NCI-H524 (cell line): ENCODE data around the gene SLC2A4RG.

Source experiments
- DNase-seq, 2 experiments: peaks; one replicate each; lab custom pipeline; 2025; lab: John Stamatoyannopoulos, UW

The SLC2A4RG gene

DNA sequence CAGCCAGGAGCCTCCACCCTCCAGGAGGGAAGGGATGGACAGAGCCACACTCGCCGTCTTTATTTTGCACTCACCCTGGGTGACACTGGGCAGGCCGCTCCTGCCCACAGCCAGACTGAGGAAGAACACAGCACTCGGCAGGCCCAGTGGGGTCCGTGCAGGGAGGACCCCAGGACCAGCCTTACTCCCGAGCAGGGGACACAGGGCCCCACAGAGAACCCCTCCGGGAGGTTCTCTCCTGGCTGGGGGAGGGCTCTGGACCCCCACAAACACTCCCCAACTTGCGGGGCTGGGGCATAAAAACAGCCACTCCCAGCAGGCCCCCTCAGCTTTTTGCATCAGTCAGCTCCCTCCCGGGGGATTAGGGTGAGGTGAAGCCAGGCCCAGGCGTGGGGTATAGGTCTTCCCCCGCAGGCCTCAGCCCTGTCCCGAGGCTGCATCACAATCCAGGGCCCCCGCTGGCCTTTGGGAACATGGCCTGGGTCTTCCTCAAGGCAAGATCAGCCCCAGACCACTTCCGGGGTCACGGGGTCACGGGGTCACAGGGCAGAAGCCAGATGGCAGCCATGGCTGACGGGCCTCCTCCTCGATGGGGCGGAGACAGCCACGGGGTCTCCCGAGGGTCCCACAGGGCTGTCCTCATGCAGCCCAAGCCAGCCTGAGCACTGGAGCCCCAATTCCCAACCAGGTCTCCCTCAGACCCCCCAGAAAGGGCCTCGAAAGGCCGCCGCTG, 39.9 kb upstream of the SLC2A4RG start:
- DNase-seq = no peak

DNA sequence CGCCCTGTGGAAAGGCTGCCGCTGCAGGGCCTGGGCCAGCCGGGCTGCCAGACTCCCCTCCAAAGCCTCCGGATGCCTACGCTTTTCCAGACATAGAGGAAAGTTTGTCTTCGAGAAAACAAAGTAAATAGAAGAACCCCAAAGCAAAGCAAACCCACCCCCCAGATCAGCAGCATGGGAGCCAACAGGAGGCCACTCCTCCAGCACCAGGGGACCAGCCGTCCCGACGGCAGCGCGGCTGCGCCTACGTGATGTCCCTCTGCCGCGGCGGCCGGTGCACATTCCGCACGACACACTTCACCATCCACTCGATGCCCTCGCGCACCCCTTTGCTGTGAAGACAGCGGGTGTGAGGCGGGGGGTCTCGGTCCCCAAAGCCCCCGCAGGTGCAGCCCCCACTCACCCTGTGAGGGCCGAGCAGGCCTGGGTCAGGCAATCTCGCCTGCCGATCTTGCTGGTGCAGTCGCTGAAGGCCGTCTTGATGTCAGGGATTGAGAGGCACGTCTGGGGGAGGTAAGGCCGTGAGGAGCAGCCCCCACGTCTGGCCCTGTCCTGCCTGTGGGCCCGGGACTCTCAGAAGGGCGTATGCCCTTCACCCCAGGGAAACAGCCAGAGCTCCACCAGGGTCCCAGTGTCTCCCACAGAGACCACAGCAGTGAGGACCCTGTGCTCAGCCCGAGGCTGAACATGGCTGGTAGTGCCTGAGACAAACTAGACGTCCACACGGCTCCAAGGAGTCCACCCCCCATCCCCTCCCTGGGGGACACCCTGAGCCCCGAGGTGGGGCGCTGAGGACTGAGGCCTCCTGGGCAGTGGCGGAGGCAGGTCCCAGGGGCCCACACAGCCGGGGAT, 39.2 kb upstream of the SLC2A4RG start:
- no peak for DNase-seq

DNA sequence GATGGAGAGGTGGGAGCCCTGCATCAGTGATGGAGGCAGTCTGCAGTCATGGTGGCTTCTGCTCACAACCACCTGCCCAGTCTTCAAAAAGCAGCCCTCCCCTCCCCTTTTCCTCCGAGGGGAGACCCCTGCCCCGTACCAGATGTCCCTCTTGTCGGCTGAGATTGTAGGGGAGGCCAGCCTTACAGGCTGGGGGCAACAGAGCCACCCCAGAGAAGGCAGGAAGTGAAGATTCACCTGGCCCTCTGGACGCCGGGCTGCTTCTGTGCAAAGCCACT, 38.6 kb upstream of the SLC2A4RG start:
- no peak for DNase-seq

DNA sequence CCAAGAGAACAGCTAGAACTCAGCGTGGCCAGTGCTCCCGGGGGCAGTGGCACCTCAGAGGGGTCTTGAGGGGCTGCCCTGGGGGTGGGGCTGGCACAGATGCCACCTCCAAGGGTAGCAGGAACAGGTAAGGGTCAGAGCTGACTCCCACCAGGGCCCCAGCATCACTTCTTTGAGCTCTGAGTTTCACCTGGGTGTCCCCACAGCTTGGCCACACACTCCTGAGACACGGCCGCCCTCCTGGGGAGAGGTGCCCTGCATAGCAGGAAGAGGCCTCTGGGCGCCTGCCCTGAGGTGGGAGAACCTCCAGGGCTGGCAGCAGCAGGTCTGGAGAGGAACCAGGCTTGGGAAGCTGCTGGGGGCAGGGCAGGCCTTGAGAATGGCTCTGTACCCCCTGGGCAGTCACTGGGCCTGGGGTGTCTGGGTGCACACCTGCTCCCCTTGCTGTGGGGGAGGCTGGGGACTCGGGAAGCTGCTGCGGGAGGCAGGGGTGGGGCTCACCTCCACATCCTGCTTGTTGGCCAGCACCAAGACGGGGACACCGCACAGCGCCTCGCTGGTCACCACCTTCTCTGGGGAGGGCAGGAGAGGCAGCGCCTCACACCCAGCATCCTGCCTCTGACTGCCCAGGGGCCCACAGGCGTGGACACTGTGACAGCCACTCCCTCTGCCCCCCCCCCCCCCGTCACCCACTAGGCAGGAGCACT, 38.1 kb upstream of the SLC2A4RG start:
- DNase-seq = no peak

DNA sequence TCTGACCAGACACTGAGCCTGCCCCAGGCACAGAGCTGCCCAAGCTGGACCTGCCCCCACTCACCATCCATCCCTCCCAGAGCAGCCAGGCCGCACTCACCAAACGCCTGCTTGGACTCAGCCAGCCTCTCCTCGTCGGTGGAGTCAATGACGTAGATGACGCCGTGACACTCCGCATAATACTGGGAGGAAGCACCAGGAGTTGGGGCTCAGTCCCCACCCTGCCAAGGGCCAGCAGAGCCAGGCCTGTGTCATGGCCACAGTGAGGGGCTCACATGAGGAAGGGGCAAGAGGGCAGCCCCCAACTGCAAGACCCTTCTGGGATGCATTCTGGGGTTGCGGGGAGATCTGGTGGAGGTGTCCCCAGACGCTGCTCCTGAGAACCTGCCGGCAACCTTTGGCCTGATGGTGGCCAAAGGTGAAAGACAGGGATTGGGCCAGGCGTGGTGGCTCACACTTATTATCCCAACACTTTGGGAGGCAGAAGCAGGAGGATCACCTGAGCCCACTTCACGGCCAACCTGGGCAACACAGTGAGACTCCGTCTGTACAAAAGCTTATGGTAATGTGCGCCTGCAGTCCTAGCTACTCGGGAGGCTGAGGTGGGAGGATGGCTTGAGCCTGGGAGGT, 37.4 kb upstream of the SLC2A4RG start:
- DNase-seq = no peak

DNA sequence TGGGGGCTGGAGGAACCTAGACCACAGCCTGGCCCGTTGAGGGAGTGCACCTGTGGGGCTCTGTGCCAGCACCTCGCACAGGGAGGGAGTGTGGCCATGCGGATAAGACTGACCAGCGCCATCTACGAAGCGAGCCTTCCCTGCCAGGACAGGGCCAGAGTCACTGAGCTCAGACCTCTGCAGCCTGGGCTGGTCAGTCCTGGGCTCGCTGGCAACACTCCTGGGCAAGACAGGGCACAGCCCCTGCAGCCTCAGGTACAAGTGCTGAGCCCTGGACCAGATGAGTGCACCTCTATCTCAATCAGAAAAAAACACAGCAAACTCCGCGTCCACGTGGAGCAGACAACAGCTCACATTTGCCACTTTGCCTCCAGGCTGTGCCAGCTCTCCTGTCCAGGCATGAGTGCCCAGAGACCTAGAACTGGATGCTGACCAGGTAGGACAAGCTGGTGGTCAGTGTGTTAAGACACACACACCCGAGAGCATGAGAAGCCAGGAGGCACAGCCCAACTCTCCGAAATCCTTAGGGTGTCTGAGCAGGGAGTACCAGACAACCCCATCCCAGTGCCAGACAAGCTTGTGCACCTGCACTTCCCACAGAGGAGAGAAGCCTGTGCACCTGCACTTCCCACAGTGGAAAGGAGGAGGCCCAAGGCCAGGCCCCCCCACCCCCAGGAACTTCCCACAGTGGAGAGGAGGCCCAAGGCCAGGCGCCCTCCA, 36.7 kb upstream of the SLC2A4RG start:
- no peak for DNase-seq

DNA sequence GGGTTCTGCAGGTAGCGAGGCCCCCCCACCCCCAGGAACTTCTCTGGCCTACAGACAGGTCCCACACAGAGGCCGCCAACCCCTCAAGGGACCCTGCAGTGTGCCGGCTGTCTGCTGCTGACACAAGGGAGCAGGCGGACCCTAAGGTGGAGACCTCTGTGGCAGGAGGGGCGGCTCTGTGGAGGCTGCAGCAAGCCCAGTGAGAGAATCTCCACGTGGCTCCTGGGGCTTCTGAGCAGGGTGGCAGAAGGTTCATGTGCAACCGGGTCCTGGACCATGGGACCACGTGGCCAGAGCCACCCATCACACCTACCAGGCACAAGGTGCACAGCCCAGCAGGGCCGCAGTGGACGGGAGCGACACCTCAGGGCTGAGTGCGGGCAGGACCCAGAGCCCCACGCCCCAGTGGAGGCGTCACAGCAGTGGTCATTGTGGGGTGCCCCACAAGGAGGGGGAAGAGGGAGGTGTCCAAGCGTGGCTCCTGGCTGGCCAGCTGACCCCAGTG, 36.1 kb upstream of the SLC2A4RG start:
- DNase-seq = no peak

DNA sequence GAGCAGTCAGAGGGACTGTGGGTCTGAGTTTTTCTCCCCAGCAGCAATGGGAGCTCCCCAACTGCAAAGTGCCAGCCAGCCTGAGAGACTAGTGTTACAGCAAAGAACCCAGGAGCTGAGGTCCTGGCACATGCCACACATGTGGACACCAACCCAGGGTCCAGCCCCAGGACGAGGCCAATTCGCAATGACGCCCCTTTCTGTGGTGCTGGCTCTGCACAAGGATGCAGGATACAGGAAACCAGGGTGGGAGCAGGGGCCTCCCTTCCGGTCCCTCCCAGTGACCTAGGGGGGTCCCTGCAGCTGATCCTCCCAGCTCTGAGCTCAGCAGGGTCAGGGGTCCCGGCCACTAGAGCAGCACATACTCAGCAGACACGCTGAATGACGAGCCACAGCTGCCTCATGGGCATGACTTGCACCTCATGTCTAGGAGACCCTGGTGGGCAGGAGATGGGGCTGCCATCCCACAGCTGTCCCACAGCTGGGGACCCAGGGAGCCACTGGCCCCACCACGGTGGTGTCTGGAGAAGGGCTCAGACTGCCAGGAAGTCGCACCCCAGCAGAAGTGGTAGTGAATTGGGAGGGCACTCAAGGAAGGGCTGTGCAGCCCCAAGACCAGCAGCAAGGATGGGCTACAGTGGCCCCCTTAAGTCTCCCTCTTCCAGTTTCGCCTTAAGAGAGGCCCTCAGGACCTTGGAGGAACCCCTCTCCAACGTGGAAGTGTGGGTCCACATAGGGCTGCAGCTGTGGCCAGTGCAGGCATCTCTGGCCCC, 35.4 kb upstream of the SLC2A4RG start:
- no peak for DNase-seq

DNA sequence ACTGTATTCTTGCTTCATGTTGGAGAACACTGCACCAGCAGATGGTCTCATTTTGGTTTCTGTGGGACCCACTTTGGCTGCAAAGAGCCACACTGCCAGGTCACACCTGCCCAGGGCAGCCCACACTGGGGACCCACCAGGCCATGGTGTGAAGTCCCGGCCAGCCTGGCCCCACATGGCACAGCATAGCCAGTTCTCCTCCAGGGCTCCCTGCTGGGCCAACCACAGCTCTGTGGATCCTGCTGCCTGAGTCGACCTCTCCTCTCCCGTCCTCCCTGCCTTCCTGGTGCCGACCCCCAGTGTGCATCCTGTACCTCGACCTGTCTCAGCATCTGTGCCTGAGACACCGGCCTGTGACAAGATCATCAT, 34.8 kb upstream of the SLC2A4RG start:
- DNase-seq = no peak

DNA sequence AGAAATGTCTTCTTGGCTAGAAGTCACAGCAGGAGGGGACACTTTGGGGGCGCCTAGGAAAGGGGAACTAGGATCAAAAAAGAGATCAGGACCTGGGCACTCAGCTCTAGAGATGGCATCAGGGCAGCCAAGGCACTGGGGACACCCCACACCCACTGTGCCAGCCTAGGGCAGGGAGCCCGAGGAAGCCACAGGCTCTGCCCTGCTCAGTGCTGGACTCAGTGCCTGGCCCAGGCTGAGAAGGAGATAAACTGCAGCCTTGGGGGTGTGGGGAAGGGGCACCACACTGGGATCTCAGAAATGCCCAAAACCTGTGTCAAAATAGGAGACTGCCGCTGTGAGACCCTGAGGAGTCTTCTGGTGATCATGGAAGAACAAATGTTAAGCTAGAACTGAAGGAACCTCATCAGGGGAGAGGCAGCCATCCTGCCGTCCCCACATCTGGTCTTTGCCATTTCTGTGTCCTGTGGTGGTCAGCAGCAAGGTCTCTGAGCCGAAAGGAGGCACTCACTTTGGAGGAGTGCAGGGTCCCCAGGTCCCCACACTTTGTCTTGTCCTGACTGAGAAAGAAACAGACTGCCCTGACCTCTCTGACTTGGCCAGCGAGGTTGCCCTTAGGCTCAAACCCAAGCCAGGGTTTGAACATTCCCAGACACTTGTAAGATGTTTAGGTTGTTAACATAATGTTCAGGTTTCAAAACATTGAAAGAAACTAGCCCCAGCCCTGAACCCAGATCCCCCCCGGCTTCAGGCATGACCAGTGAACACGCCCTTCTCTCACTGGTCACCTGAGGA, 34.1 kb upstream of the SLC2A4RG start:
- DNase-seq = no peak

DNA sequence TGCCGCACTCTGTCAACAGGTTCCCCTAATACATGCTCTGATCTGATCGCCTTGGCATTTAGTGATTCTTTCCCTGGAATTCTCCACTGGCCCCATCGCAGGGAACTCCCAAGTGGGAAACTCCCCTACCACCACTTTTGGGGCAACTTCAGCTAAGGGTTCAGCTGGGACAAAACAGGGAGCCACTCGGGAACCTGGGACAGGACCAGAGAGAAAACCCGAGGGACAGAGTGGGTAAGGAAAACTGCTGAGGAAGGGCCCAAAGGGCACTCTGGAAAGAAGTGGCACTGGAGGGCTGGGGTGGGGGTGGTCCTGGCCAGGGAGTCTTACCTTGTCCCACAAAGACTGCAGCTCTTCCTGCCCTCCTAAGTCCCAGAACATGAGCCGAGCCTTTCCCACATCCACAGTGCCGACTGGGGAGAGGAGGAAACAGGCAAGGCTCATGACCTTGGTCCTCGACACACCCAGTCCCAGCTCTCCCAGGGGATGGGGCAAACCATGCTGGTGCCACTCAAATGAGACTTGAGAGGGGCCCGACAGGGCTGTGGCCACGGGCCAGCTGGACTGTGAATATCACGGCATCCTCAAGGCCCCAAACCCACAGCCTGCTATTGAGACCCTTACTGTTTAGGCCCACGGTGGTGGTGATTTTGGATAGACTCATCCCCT, 33.4 kb upstream of the SLC2A4RG start:
- DNase-seq = no peak

DNA sequence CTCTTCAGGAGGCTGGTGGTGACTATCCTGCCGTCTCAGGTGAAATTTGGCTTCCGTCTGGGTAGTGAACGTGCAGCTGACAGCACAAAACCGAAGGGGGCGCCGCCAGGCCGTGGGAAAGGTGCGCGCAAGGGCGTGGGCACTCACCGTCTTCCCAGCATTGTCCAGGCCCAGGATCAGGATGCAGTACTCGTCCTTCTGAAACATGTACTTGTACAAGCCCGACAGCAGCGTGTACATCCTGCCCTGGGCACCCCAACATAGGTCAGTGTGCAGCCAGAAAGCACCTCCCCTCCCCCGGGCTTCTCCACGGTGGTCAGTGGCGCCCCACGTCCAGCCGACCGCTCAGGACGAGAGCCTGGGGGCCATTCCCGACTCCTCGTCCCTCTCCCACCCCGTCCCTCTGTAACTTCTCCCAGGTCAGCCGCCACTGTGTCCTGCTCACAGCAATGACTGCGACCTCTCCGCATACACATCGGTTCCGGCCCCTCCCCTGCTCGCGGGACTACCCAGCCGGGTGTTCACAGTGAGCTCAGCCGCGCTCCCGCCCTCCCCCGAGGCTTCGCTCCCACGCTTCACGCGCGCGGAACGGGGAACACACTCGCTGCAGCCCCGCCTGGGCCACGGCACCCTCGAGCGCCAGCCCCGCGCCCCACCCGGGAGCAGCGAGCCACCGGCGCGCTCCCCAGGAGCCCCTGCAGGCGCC, 32.6 kb upstream of the SLC2A4RG start:
- DNase-seq = peak; percentile 11 to 55

DNA sequence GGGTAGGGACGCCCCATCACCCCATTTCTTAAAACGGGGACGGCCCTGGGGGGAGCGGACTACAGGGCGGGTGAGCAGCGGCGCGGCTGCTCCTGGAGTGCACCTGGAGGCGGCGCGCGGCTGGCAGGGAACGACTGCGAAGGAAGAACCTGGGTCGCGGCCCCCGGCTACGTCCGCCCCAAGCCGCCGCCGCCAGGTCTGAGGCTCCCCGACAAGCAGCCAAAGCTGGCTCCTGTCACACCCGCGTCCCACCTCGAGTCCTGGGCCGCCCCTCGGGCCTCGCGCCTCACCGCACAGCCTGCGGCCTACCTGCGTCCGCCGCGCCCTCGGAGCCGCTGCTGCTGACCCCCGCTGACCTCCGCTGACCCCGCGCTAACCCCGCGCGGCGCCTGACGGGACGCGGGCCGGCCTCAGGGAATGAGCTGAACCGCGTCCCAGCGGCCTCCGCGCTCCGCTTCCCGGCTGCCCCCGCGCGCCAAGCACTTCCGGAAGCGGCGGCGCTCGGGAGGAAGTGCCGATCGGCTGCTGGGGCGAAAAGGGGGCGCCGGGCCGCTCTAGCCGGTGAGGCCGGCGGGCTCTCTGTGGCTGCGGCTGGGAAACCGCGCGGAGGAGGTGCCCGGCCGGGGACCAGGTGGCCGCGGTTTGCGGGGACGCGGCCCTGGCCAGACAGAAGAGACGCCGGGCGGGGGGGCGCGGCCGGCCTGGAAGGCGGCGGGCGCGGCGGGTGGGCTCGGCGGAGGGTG, 31.8 kb upstream of the SLC2A4RG start, which contains the start of the genes ARFRP1 and ZGPAT:
Gene ARFRP1, minus strand, starts transcription at position 419 of the 743 bp plus-strand sequence. CDS start 885 bp downstream, outside the sequence.
Gene ZGPAT, plus strand, starts transcription at position 482 of the 743 bp plus-strand sequence. CDS start 542 bp downstream, outside the sequence.
- peak; percentile 63 to 72 for DNase-seq

DNA sequence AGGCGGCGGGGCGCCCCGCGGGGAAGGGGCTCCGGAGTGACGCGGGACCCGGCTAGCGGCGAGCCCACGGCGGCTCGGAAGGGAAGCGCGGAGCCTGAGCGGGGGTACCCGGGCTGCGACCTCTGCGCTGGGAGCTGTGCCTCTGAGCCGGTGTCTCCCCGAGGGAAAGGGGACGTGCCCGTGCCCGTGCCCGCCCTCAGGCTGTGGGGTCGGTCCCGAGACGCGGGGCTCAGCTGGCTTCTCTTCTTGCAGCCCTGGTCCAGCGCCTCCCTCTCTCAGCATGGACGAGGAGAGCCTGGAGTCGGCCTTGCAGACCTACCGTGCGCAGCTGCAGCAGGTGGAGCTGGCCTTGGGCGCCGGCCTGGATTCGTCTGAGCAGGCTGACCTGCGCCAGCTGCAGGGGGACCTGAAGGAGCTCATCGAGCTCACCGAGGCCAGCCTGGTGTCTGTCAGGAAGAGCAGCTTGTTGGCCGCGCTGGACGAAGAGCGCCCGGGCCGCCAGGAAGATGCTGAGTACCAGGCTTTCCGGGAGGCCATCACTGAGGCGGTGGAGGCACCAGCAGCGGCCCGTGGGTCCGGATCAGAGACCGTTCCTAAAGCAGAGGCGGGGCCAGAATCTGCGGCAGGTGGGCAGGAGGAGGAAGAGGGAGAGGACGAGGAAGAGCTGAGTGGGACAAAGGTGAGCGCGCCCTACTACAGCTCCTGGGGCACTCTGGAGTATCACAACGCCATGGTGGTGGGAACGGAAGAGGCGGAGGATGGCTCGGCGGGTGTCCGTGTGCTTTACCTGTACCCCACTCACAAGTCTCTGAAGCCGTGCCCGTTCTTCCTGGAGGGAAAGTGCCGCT, 31.1 kb upstream of the SLC2A4RG start:
- DNase-seq = no peak

DNA sequence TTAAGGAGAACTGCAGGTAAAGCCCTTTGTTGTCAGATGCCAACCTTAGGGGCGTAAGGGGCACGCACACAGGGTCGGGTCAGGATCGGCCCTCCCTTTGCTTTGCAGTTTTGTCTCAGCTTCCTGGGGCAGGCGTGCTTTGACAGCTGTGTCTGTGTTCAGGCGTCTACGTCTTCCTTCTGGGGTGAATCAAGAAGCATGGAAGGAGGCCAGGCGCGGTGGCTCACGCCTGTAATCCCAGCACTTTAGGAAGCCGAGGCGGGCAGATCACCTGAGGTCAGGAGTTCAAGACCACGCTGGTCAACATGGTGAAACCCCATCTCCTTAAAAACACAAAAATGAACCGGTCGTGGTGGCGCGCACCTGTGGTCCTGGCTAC, 30.4 kb upstream of the SLC2A4RG start:
- DNase-seq = no peak

DNA sequence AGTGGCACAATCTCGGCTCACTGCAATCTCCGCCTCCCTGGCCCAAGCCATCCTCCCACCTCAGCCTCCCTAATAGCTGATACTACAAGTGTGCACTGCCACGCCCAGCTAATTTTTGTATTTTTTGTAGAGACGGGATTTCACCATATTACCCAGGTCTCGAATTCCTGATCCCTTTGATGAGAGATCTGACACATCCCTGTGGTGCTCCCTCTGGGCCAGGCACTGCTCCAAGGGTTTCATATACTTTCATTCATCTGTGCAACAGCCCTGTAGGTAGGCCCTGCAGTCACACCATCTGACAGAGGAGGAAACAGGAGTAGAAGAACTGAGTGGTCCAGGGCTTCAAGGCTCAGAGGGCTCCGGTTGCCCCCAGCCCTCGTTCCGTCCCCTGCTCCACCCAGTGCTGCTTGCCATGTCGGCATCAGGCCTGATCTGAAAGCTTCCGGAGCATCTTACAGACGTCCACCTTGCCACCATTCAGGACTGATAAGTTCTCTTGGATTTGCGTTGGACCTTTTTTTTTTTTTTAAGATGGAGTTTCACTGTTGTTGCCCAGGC, 28.4 kb upstream of the SLC2A4RG start:
- DNase-seq = no peak

DNA sequence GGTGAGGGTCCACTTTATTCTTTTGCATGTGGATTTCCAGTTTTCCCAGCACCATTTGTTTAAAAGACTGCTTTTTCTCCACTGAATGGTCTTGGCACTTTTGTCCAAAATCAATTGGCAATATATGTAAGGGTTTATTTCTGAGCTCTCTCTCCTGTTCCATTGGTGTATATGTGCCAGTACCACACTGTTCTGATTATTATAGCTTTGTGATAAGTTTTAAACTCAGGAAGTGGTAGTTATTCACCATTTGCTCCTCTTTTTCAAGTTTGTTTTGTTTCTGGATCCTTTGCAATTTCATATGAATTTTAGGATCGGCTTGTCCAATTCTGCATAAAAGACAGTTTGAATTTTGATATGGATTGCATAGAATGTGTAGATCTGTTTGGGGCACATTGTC, 27.4 kb upstream of the SLC2A4RG start:
- DNase-seq = no peak
